ENCODE data around the gene ZNF343. TPM values are rescaled to one million over a fixed set of nuclear protein-coding genes. Genes with fewer than 3 reads are reported as not detected.
"Not testable (repeated sequence)": the region's sequence is repeated elsewhere in the genome, so short reads cannot be mapped to it uniquely, and the experiment has no call there.

Gene ZNF343
- total and polyA plus RNA-seq, 12 donors, result 5.8 to 13.0 (median 9.4) TPM

DNA sequence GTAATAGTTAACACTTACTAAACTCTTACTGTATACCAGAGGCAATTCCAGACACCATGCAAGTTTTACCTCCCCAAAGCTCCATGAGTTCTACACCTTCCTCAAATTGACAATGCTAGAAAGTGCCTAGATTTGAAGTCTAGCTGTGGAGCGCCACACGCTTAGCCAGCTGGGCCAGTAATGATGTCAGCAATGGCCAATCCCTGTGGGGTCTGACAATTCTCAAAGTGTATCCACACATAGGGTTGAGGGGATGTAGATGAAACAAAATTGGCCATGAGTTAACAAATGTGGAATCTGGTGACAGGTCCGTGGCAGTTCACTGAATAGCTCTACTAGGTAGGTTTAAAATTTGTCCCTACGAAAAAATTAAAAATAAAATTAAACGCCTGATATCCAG, 1.3 kb downstream of the ZNF343 start:
- Histone ChIP-seq H3K36me3 (replicated peaks in 1 of 2) (no peaks in the 10 kb centered on the region), H3K27ac (no peak overlapping the region), H3K9me3 (replicated peaks in 1 of 3) (no peaks in the 10 kb centered on the region), H3K4me1 (replicated peaks in 1 of 2) (peaks cover 0 to 8% of the 10 kb centered on the region in 2 donors), H3K4me3 (peak overlapping the region in 1 of 4 donors; percentile 86), H3K27me3 (no peaks in the 10 kb centered on the region)
- WGBS, 4 donors, result 76 to 92% (median 86%) methylated on average over 5 of the region's 5 CpGs
- DNase-seq, result no peak
- TF ChIP-seq POLR2A (IDR thresholded peaks at IDR 0.05), result no peak
- TF ChIP-seq, protein P1, sequence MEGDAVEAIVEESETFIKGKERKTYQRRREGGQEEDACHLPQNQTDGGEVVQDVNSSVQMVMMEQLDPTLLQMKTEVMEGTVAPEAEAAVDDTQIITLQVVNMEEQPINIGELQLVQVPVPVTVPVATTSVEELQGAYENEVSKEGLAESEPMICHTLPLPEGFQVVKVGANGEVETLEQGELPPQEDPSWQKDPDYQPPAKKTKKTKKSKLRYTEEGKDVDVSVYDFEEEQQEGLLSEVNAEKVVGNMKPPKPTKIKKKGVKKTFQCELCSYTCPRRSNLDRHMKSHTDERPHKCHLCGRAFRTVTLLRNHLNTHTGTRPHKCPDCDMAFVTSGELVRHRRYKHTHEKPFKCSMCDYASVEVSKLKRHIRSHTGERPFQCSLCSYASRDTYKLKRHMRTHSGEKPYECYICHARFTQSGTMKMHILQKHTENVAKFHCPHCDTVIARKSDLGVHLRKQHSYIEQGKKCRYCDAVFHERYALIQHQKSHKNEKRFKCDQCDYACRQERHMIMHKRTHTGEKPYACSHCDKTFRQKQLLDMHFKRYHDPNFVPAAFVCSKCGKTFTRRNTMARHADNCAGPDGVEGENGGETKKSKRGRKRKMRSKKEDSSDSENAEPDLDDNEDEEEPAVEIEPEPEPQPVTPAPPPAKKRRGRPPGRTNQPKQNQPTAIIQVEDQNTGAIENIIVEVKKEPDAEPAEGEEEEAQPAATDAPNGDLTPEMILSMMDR (IDR thresholded peaks at IDR 0.05), result no peak
- intact Hi-C loops (cut with DNase I), result no loop called here

DNA sequence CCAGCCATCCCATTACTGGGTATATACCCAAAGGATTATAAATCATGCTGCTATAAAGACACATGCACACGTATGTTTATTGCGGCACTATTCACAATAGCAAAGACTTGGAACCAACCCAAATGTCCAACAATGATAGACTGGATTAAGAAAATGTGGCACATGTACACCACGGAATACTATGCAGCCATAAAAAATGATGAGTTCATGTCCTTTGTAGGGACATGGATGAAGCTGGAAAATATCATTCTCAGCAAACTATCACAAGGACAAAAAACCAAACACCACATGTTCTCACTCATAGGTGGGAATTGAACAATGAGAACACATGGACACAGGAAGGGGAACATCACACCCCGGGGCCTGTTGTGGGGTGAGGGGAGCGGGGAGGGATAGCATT, 2.3 kb downstream of the ZNF343 start:
- H3K27ac ChIP-seq; H3K27me3 ChIP-seq; H3K36me3 ChIP-seq (replicated peaks in 1 of 2); H3K4me3 ChIP-seq; DNase-seq; H3K4me1 ChIP-seq (replicated peaks in 1 of 2); intact Hi-C loops (cut with DNase I); H3K9me3 ChIP-seq (replicated peaks in 1 of 3): not testable (repeated sequence)
- WGBS, 4 donors, result 93 to 100% (median 96%) methylated on average over 3 of the region's 5 CpGs

DNA sequence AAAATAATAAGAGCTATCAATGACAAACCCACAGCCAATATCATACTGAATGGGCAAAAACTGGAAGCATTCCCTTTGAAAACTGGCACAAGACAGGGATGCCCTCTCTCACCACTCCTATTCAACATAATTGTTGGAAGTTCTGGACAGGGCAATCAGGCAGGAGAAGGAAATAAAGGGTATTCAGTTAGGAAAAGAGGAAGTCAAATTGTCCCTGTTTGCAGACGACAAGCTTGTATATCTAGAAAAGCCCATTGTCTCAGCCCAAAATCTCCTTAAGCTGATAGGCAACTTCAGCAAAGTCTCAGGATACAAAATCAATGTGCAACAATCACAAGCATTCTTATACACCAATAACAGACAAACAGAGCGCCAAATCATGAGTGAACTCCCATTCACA, 3.9 kb downstream of the ZNF343 start:
- H3K36me3 ChIP-seq (replicated peaks in 1 of 2); H3K9me3 ChIP-seq (replicated peaks in 1 of 3); H3K4me3 ChIP-seq; intact Hi-C loops (cut with DNase I); H3K27me3 ChIP-seq; H3K4me1 ChIP-seq (replicated peaks in 1 of 2); H3K27ac ChIP-seq; DNase-seq: not testable (repeated sequence)
- 82 to 94% (median 87%) methylated on average over 2 of the region's 2 CpGs for WGBS, 4 donors

DNA sequence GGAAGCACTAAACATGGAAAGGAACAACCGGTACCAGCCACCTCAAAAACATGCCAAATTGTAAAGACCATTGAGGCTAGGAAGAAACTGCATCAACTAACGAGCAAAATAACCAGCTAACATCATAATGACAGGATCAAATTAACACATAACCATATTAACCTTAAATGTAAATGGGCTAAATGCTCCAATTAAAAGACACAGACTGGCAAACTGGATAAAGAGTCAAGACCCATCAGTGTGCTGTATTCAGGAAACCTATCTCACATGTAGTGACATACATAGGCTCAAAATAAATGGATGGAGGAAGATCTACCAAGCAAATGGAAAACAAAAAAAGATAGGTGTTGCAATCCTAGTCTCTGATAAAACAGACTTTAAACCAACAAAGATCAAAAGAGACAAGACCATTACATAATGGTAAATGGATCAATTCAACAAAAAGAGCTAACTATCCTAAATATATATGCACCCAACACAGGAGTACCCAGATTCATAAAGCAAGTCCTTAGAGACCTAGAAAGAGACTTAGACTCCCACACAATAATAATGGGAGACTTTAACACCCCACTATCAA, 5.8 kb downstream of the ZNF343 start:
- WGBS, 4 donors, result 92 to 98% (median 95%) methylated on average over 2 of the region's 2 CpGs
- not testable (repeated sequence) for H3K4me1 ChIP-seq (replicated peaks in 1 of 2)

DNA sequence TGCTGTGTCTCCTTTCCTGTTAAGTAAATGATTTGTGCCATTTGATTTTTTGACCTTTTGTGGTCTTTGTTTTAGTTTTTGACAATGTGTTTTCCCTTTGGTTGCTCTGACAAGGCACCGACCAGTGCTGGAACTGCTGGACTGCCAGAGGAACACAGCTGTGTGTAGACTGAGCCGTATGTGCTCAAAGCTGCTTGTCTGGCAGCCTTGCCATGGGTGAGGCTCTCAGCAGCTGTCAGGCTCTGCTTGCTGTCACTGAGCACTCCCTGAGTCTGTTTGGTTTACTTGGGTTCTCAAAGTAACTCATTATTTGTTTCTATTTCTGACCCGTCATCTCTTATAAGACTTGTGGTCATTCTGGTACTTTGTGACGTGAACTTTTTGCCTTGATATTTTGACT, 23.1 kb downstream of the ZNF343 start:
- TF ChIP-seq, protein P1 (IDR thresholded peaks at IDR 0.05), result no peak
- no peak for TF ChIP-seq POLR2A (IDR thresholded peaks at IDR 0.05)

More for the DNA sequence above, 5.8 kb downstream of the ZNF343 start:
- H3K27ac ChIP-seq; DNase-seq; intact Hi-C loops (cut with DNase I); H3K27me3 ChIP-seq; H3K4me3 ChIP-seq; H3K9me3 ChIP-seq (replicated peaks in 1 of 3): not testable (repeated sequence)
- H3K36me3 ChIP-seq (replicated peaks in 1 of 2), result peaks cover 0 to 20% of the 10 kb centered on the region in 2 donors

DNA sequence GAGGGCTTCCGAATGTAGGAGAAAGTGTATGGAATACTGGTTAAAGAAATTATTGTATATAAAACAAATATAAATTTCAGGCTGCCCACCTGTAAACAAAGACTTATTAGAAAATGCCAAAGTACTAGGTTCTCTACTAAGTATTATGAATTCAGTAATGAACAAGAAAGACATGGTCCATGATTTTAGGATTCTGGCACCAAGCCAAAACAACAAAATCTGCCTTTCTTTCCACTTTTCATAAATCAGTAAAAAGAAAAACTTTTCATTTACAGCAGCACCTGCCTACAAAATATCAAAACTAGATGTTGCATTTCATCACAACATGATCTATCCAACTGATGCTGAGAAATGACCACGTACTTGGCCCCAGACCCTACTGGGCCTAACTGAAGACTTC, 23.6 kb downstream of the ZNF343 start:
- DNase-seq, result no peak
- no peak for TF ChIP-seq POLR2A (IDR thresholded peaks at IDR 0.05)
- TF ChIP-seq, protein P1 (IDR thresholded peaks at IDR 0.05), result no peak
- Histone ChIP-seq H3K4me3 (no peak overlapping the region), H3K4me1 (replicated peaks in 1 of 2) (no peaks in the 10 kb centered on the region), H3K36me3 (replicated peaks in 1 of 2) (peaks cover 0 to 62% of the 10 kb centered on the region in 2 donors), H3K9me3 (replicated peaks in 1 of 3) (no peaks in the 10 kb centered on the region), H3K27me3 (no peaks in the 10 kb centered on the region), H3K27ac (no peak overlapping the region)
- 91 to 98% (median 96%) methylated on average over 2 of the region's 2 CpGs for WGBS, 4 donors
- intact Hi-C loops (cut with DNase I), result no loop called here

More for the DNA sequence above, 23.1 kb downstream of the ZNF343 start:
- DNase-seq, result no peak
- H3K36me3 ChIP-seq (replicated peaks in 1 of 2), result peaks cover 0 to 64% of the 10 kb centered on the region in 2 donors
- no peak overlapping the region for H3K4me3 ChIP-seq
- H3K27me3 ChIP-seq, result no peaks in the 10 kb centered on the region
- intact Hi-C loops (cut with DNase I), result no loop called here
- 70 to 82% (median 72%) methylated on average over 4 of the region's 4 CpGs for WGBS, 4 donors
- no peak overlapping the region for H3K27ac ChIP-seq
- H3K4me1 ChIP-seq (replicated peaks in 1 of 2), result no peaks in the 10 kb centered on the region
- no peaks in the 10 kb centered on the region for H3K9me3 ChIP-seq (replicated peaks in 1 of 3)
